Measurements from ENCODE around the gene CACNA1I. TPM values are rescaled to one million over a fixed set of nuclear protein-coding genes. Genes with fewer than 3 reads are reported as not detected.

Gene CACNA1I
- total RNA-seq, 6 donors from 2014 or later = 0.15 to 4.2 (median 0.34) TPM

GRCh38 chr22:39600491-39601179 lies 30.1 kb downstream of the CACNA1I start:
- Histone ChIP-seq H3K27me3 (peaks cover 0 to 10% (median 4%) of the 10 kb centered on the region in 4 donors), H3K9me3 (peaks cover 0 to 4% (median 2%) of the 10 kb centered on the region in 4 donors), H3K4me1 (peaks cover 0 to 4% (median 0%) of the 10 kb centered on the region in 4 donors), H3K27ac (no peak overlapping the region), H3K4me3 (no peak overlapping the region), H3K36me3 (no peaks in the 10 kb centered on the region)
- ATAC-seq (ENCODE audit: low FRiP score in 2 of 2) (no peak), DNase-seq (no peak)
- TF ChIP-seq POLR2A (IDR thresholded peaks at IDR 0.05) (no peak), CTCF (IDR thresholded peaks at IDR 0.05) (no peak), EP300 (IDR thresholded peaks at IDR 0.05) (no peak), POLR2AphosphoS5 (IDR thresholded peaks at IDR 0.05) (no peak)
- WGBS, 2 donors = 80 to 82% methylated on average over 16 of the region's 18 CpGs

- no peak for DNase-seq
- H3K36me3 ChIP-seq = no peaks in the 10 kb centered on the region
- peaks cover 0 to 10% (median 4%) of the 10 kb centered on the region in 4 donors for H3K27me3 ChIP-seq
- H3K4me1 ChIP-seq = peaks cover 0 to 4% (median 0%) of the 10 kb centered on the region in 4 donors
- WGBS, 2 donors = 61 to 64% methylated on average over 9 of the region's 9 CpGs
- H3K27ac ChIP-seq = no peak overlapping the region
- no peak overlapping the region for H3K4me3 ChIP-seq
- TF ChIP-seq POLR2AphosphoS5 (IDR thresholded peaks at IDR 0.05) (no peak), CTCF (IDR thresholded peaks at IDR 0.05) (no peak), EP300 (IDR thresholded peaks at IDR 0.05) (no peak), POLR2A (IDR thresholded peaks at IDR 0.05) (no peak)
- no peak for ATAC-seq (ENCODE audit: low FRiP score in 2 of 2)
- H3K9me3 ChIP-seq = peaks cover 0 to 4% (median 2%) of the 10 kb centered on the region in 4 donors
Measured at GRCh38 chr22:39601180-39601535, 30.6 kb downstream of the CACNA1I start.

- H3K27me3 ChIP-seq = peaks cover 0 to 2% (median 1%) of the 10 kb centered on the region in 4 donors
- no peak overlapping the region for H3K4me3 ChIP-seq
- peaks cover 0 to 4% (median 2%) of the 10 kb centered on the region in 4 donors for H3K9me3 ChIP-seq
- H3K27ac ChIP-seq = no peak overlapping the region
- no peaks in the 10 kb centered on the region for H3K36me3 ChIP-seq
- no peak for DNase-seq
- 75 to 82% methylated on average over 3 of the region's 3 CpGs for WGBS, 2 donors
- TF ChIP-seq EP300 (IDR thresholded peaks at IDR 0.05) (no peak), CTCF (IDR thresholded peaks at IDR 0.05) (no peak), POLR2AphosphoS5 (IDR thresholded peaks at IDR 0.05) (no peak), POLR2A (IDR thresholded peaks at IDR 0.05) (no peak)
- no peak for ATAC-seq (ENCODE audit: low FRiP score in 2 of 2)
- H3K4me1 ChIP-seq = no peaks in the 10 kb centered on the region
Measured at GRCh38 chr22:39603345-39603744, 32.8 kb downstream of the CACNA1I start.

- TF ChIP-seq POLR2AphosphoS5 (IDR thresholded peaks at IDR 0.05) = no peak
- TF ChIP-seq CTCF (IDR thresholded peaks at IDR 0.05) = no peak
- no peak for TF ChIP-seq POLR2A (IDR thresholded peaks at IDR 0.05)
- no peak for TF ChIP-seq EP300 (IDR thresholded peaks at IDR 0.05)
- no peak overlapping the region for H3K27ac ChIP-seq
- no peaks in the 10 kb centered on the region for H3K27me3 ChIP-seq
- DNase-seq (no peak), ATAC-seq (ENCODE audit: low FRiP score in 2 of 2) (no peak)
- H3K4me3 ChIP-seq = no peak overlapping the region
- no peaks in the 10 kb centered on the region for H3K9me3 ChIP-seq
- no peaks in the 10 kb centered on the region for H3K36me3 ChIP-seq
- no peaks in the 10 kb centered on the region for H3K4me1 ChIP-seq
- 63 to 70% methylated on average over 8 of the region's 8 CpGs for WGBS, 2 donors
Measured at GRCh38 chr22:39610246-39610645, 39.7 kb downstream of the CACNA1I start.

- no peaks in the 10 kb centered on the region for H3K9me3 ChIP-seq
- no peak overlapping the region for H3K4me3 ChIP-seq
- H3K36me3 ChIP-seq = no peaks in the 10 kb centered on the region
- H3K4me1 ChIP-seq = no peaks in the 10 kb centered on the region
- no peak for ATAC-seq (ENCODE audit: low FRiP score in 2 of 2)
- TF ChIP-seq CTCF (IDR thresholded peaks at IDR 0.05) (no peak), POLR2A (IDR thresholded peaks at IDR 0.05) (no peak), POLR2AphosphoS5 (IDR thresholded peaks at IDR 0.05) (no peak), EP300 (IDR thresholded peaks at IDR 0.05) (no peak)
- no peak overlapping the region for H3K27ac ChIP-seq
- H3K27me3 ChIP-seq = no peaks in the 10 kb centered on the region
- 47 to 61% methylated on average over 2 to 7 of the region's 7 CpGs for WGBS, 2 donors
- DNase-seq = no peak
Measured at GRCh38 chr22:39610766-39611165, 40.2 kb downstream of the CACNA1I start.
